H9 (cell line): ENCODE results near the gene NLRP4. TPM values are rescaled to one million over a fixed set of nuclear protein-coding genes. Genes with fewer than 3 reads are reported as not detected.

ENCODE experiments used
- DNase-seq: peaks from one replicate; pipeline ENCODE4 v3.0.0-alpha.2; 2017
- H2AFZ ChIP-seq: one replicate; pipeline ENCODE4 v1.6.1; 2013; ENCODE audit warnings: mild to moderate bottlenecking, low read length, control low read depth, moderate library complexity
- H2AK5ac ChIP-seq: 2 replicates; pipeline ENCODE4 v1.6.1; 2013; ENCODE audit warnings: low read length, control low read depth, mixed read lengths; ENCODE audit not compliant: insufficient read length
- H2BK120ac ChIP-seq: one replicate; pipeline ENCODE4 v1.6.1; 2013; ENCODE audit warnings: low read depth, mild to moderate bottlenecking, low read length, control low read depth, inconsistent platforms; ENCODE audit not compliant: poor library complexity, severe bottlenecking
- H2BK12ac ChIP-seq: 2 replicates; pipeline ENCODE4 v1.6.1; 2013; ENCODE audit warnings: low read length, control low read depth, mixed read lengths, low read depth; ENCODE audit not compliant: insufficient read length
- H2BK15ac ChIP-seq: 2 replicates; pipeline ENCODE4 v1.6.1; 2013; ENCODE audit warnings: low read depth, low read length, control low read depth
- H2BK20ac ChIP-seq: one replicate; pipeline ENCODE4 v1.6.1; 2013; ENCODE audit warnings: low read depth, mild to moderate bottlenecking, low read length, control low read depth, inconsistent platforms; ENCODE audit not compliant: poor library complexity, severe bottlenecking
- H2BK5ac ChIP-seq: 2 replicates; pipeline ENCODE4 v1.6.1; 2013; ENCODE audit warnings: low read length, control low read depth, mixed read lengths; ENCODE audit not compliant: insufficient read length
- H3K14ac ChIP-seq: 2 replicates; pipeline ENCODE4 v1.6.1; 2013; ENCODE audit warnings: low read length, control low read depth; ENCODE audit not compliant: insufficient read depth
- H3K18ac ChIP-seq: 2 replicates; pipeline ENCODE4 v1.6.1; 2013; ENCODE audit warnings: low read depth, mild to moderate bottlenecking, mixed read lengths, low read length, control low read depth; ENCODE audit not compliant: insufficient read length
- H3K23ac ChIP-seq: 2 replicates; pipeline ENCODE4 v1.6.1; 2013; ENCODE audit warnings: low read length, control low read depth, mixed read lengths, low read depth; ENCODE audit not compliant: insufficient read length
- H3K23me2 ChIP-seq: 2 replicates; pipeline ENCODE4 v1.6.1; 2013; ENCODE audit warnings: low read depth, mild to moderate bottlenecking, mixed read lengths, low read length, control low read depth; ENCODE audit not compliant: insufficient read length, poor library complexity, severe bottlenecking
- H3K27ac ChIP-seq: 2 replicates; pipeline ENCODE4 v1.5.1; 2013; ENCODE audit warnings: low read length, control low read depth, mixed read lengths, low read depth; ENCODE audit not compliant: insufficient read length
- H3K27me3 ChIP-seq: 2 replicates; pipeline ENCODE4 v1.6.1; 2013; ENCODE audit warnings: low read length, control low read depth, inconsistent platforms; ENCODE audit not compliant: insufficient read depth
- H3K4ac ChIP-seq: 2 replicates; pipeline ENCODE4 v1.6.1; 2013; ENCODE audit warnings: low read depth, mild to moderate bottlenecking, control low read depth, inconsistent platforms, low read length, moderate library complexity
- H3K4me1 ChIP-seq: 2 replicates; pipeline ENCODE4 v1.6.1; 2013; ENCODE audit warnings: low read length, control low read depth, inconsistent platforms; ENCODE audit not compliant: insufficient read depth
- H3K4me2 ChIP-seq: 2 replicates; pipeline ENCODE4 v1.6.1; 2013; ENCODE audit warnings: low read length, control low read depth, mixed read lengths; ENCODE audit not compliant: insufficient read length, insufficient read depth
- H3K56ac ChIP-seq: 2 replicates; pipeline ENCODE4 v1.6.1; 2013; ENCODE audit warnings: low read depth, mild to moderate bottlenecking, mixed read lengths, low read length, control low read depth; ENCODE audit not compliant: insufficient read length
- H3K79me1 ChIP-seq: 2 replicates; pipeline ENCODE4 v1.6.1; 2013; ENCODE audit warnings: low read depth, mild to moderate bottlenecking, moderate library complexity, low read length, control low read depth, inconsistent platforms; ENCODE audit not compliant: insufficient read depth, poor library complexity, severe bottlenecking
- H3K79me2 ChIP-seq: 2 replicates; pipeline ENCODE4 v1.6.1; 2013; ENCODE audit warnings: low read length, control low read depth, inconsistent platforms; ENCODE audit not compliant: insufficient read depth
- H3K9ac ChIP-seq: 2 replicates; pipeline ENCODE4 v1.6.1; 2013; ENCODE audit warnings: low read length, control low read depth, mixed read lengths; ENCODE audit not compliant: insufficient read length; ENCODE audit errors: extremely low read depth
- H3K9me3 ChIP-seq: one replicate; pipeline ENCODE4 v1.6.1; 2013; ENCODE audit warnings: low read depth, low read length, inconsistent platforms; ENCODE audit not compliant: control insufficient read depth
- H3T11ph ChIP-seq: one replicate; pipeline ENCODE4 v1.6.1; 2013; ENCODE audit warnings: mild to moderate bottlenecking, low read length, control low read depth, inconsistent platforms
- H4K20me1 ChIP-seq: one replicate; pipeline ENCODE4 v1.6.1; 2013; ENCODE audit not compliant: control insufficient read depth, insufficient read length, insufficient read depth
- H4K5ac ChIP-seq: 2 replicates; pipeline ENCODE4 v1.6.1; 2013; ENCODE audit warnings: low read depth, mild to moderate bottlenecking, mixed read lengths, low read length, control low read depth; ENCODE audit not compliant: insufficient read length
- H4K8ac ChIP-seq: replicated peaks from 2 replicates; pipeline ENCODE4 v1.6.1; 2013; ENCODE audit warnings: low read length, control low read depth, mixed read lengths, low read depth; ENCODE audit not compliant: insufficient read length
- H4K91ac ChIP-seq: 2 replicates; pipeline ENCODE4 v1.6.1; 2013; ENCODE audit warnings: low read depth, mild to moderate bottlenecking, moderate library complexity, mixed read lengths, low read length, control low read depth; ENCODE audit not compliant: insufficient read length
- H3K27ac Mint-ChIP-seq, 3 experiments: 2 replicates in 2 of 3; 3 replicates in 1 of 3; pipeline ENCODE4 v1.8.0; 2020 to 2021; ENCODE audit warnings: mixed read lengths in 3 of 3, mild to moderate bottlenecking in 1 of 3, moderate library complexity in 1 of 3
- H3K27me3 Mint-ChIP-seq: 2 replicates; pipeline ENCODE4 v1.8.0; 2021; ENCODE audit warnings: low read depth, mild to moderate bottlenecking, moderate library complexity, mixed read lengths
- H3K36me3 Mint-ChIP-seq, 3 experiments: 2 replicates in 2 of 3; 3 replicates in 1 of 3; pipeline ENCODE4 v1.8.0; 2020 to 2021; ENCODE audit warnings: low read depth in 3 of 3, mixed read lengths in 3 of 3; ENCODE audit not compliant: insufficient read depth in 1 of 3
- H3K4me1 Mint-ChIP-seq, 2 experiments: 2 replicates each; pipeline ENCODE4 v1.8.0; 2020; ENCODE audit warnings: mixed read lengths in 2 of 2
- H3K4me3 Mint-ChIP-seq, 2 experiments: 2 replicates in 1 of 2; 3 replicates in 1 of 2; pipeline ENCODE4 v1.8.0; 2020 to 2021; ENCODE audit warnings: mild to moderate bottlenecking in 2 of 2, mixed read lengths in 2 of 2, moderate library complexity in 1 of 2
- H3K9me3 Mint-ChIP-seq, 2 experiments: 2 replicates in 1 of 2; 3 replicates in 1 of 2; pipeline ENCODE4 v1.8.0; 2020; ENCODE audit warnings: mild to moderate bottlenecking in 2 of 2, mixed read lengths in 2 of 2, moderate library complexity in 1 of 2
- CTCF ChIP-seq: fragments of 200-600 bp; sonication (generic); conservative IDR thresholded peaks from 3 replicates; pipeline ENCODE4 v1.8.0; 2021; ENCODE audit warnings: antibody characterized with exemption, mild to moderate bottlenecking
- WGBS: extraction: QIAGEN DNeasy Blood & Tissue Kit; methylation state at CpG from one replicate; pipeline ENCODE4 v1.1.7; 2013; ENCODE audit warnings: missing lambda C conversion rate, low lambda C conversion rate, mixed read lengths; ENCODE audit not compliant: insufficient read length; ENCODE audit errors: extremely low coverage; 5-methylcytosine and 5-hydroxymethylcytosine counted together
- total RNA-seq: library from RNA; stranded (reverse); gene quantifications from 2 replicates; pipeline ENCODE4 v1.2.1, GENCODE V29; 2021

The NLRP4 gene
- total RNA-seq, 1 experiment from 2014 or later: not detected

GRCh38 chr19:55867101-55867500, 30.8 kb downstream of the NLRP4 start:
- H3K27ac ChIP-seq: no peak overlapping the region
- DNase-seq: no peak
- no peaks in the 10 kb centered on the region for H3K79me2 ChIP-seq
- no peaks in the 10 kb centered on the region for H3K27me3 ChIP-seq
- H3K9me3 Mint-ChIP-seq: peaks cover 86 to 93% of the 10 kb centered on the region in 2 experiments
- no peak overlapping the region for H2AFZ ChIP-seq
- no peaks in the 10 kb centered on the region for H3K79me1 ChIP-seq
- no peak overlapping the region for H4K8ac ChIP-seq
- no peak overlapping the region for H3K14ac ChIP-seq
- no peak overlapping the region for H2BK120ac ChIP-seq
- WGBS: no CpG with 5 or more reads among the region's 7 CpGs
- H3K27me3 Mint-ChIP-seq: no peaks in the 10 kb centered on the region; the same call in 1 of the 2 replicates
- no peak overlapping the region for H2BK12ac ChIP-seq
- H3K4ac ChIP-seq: no peak overlapping the region
- peaks cover 6 to 37% (median 9%) of the 10 kb centered on the region in 3 experiments; a peak in 6 of 7 replicates for H3K36me3 Mint-ChIP-seq
- H3T11ph ChIP-seq: no peak overlapping the region
- no peak overlapping the region for H2BK20ac ChIP-seq
- no peak overlapping the region for H3K27ac Mint-ChIP-seq
- no peak overlapping the region for H3K4me3 Mint-ChIP-seq
- H4K5ac ChIP-seq: no peak overlapping the region
- H3K4me1 ChIP-seq: no peaks in the 10 kb centered on the region
- H3K9ac ChIP-seq: no peak overlapping the region
- H3K4me2 ChIP-seq: no peak overlapping the region
- no peak overlapping the region for H2AK5ac ChIP-seq
- no peaks in the 10 kb centered on the region for H4K20me1 ChIP-seq
- H2BK15ac ChIP-seq: no peak overlapping the region
- H3K9me3 ChIP-seq: peaks cover 91% of the 10 kb centered on the region
- H3K4me1 Mint-ChIP-seq: no peaks in the 10 kb centered on the region
- no peak overlapping the region for H3K56ac ChIP-seq
- no peaks in the 10 kb centered on the region for H3K23me2 ChIP-seq
- H3K23ac ChIP-seq: no peak overlapping the region
- no peak overlapping the region for H2BK5ac ChIP-seq
- no peak for TF ChIP-seq CTCF
- H3K18ac ChIP-seq: no peak overlapping the region
- no peak overlapping the region for H4K91ac ChIP-seq
